A549 (cell line): Measurements from ENCODE around the gene PIK3R2. TPM values are rescaled to one million over a fixed set of nuclear protein-coding genes. Genes with fewer than 3 reads are reported as not detected.

Experiments
- ATAC-seq, 2 experiments: fragments of 200-7000 bp in 1 of 2; fragments of >200 bp in 1 of 2; cut with Nextera tagmentation in 1 of 2; cut with Tn5 transposase in 1 of 2; 3 replicates each; pipeline versions ENCODE4 v1.8.0 to v1.9.1; 2018 to 2020; ENCODE audit warnings: mild to moderate bottlenecking in 1 of 2, moderate library complexity in 1 of 2
- CTCF ChIA-PET: fragments of 300-600 bp; sonication (Branson Sonifier 250); formaldehyde crosslinking; extraction: SDS; loops from one replicate; lab custom pipeline; 2021; ENCODE audit warnings: antibody characterized with exemption, inconsistent platforms; lab: Yijun Ruan, JAX
- POLR2A ChIA-PET: fragments of 350-600 bp; formaldehyde crosslinking; extraction: SDS; loops from one replicate; lab custom pipeline; 2021; ENCODE audit warnings: antibody characterized with exemption, inconsistent platforms; lab: Yijun Ruan, JAX
- DNase-seq, 2 experiments: peaks; one replicate each; pipeline versions ENCODE4 v3.0.0 to v3.0.0-alpha.2; 2011 to 2016; ENCODE audit warnings: low read depth in 1 of 2, low spot score in 1 of 2
- FAIRE-seq: peaks from 2 replicates; lab custom pipeline; 2011; peaks lifted over from hg19 to GRCh38; lab: Jason Lieb, UNC
- H3K27ac ChIP-seq, 2 experiments: fragments of >200 bp; sonication (Bioruptor Twin); formaldehyde crosslinking; 3 replicates each; pipeline ENCODE4 v1.5.1; 2016 to 2017
- H3K4me1 ChIP-seq: fragments of >200 bp; sonication (Bioruptor Twin); formaldehyde crosslinking; 3 replicates; pipeline ENCODE4 v1.6.1; 2016
- H3K4me2 ChIP-seq: fragments of >200 bp; sonication (Bioruptor Twin); formaldehyde crosslinking; 3 replicates; pipeline ENCODE4 v1.6.1; 2016
- H3K4me3 ChIP-seq: fragments of >200 bp; sonication (Bioruptor Twin); formaldehyde crosslinking; 3 replicates; pipeline ENCODE4 v1.5.1; 2016
- H3K9me3 ChIP-seq: fragments of >200 bp; sonication (Bioruptor Twin); formaldehyde crosslinking; 3 replicates; pipeline ENCODE4 v1.6.1; 2016
- CBX2 ChIP-seq: fragments of 200-600 bp; sonication (generic); IDR thresholded peaks from 2 replicates; pipeline ENCODE4 v1.6.1; 2016; ENCODE audit warnings: low read depth, mild to moderate bottlenecking, borderline replicate concordance
- CEBPB ChIP-seq, 2 experiments: fragments of >200 bp in 1 of 2; sonication (Bioruptor Twin) in 1 of 2; formaldehyde crosslinking in 1 of 2; IDR thresholded peaks; 2 replicates each; pipeline ENCODE4 v1.6.1; 2012 to 2016
- CHD2 ChIP-seq: fragments of 150-350 bp; IDR thresholded peaks from 2 replicates; pipeline ENCODE4 v1.6.1; 2014; ENCODE audit warnings: low read length; ENCODE audit not compliant: partially characterized antibody
- EHF ChIP-seq: fragments of 250-450 bp; sonication (Bioruptor Pico); IDR thresholded peaks from 2 replicates; pipeline ENCODE4 v1.5.0; 2020; ENCODE audit warnings: mild to moderate bottlenecking
- HDAC2 ChIP-seq: fragments of 200-600 bp; sonication (generic); IDR thresholded peaks from 2 replicates; pipeline ENCODE4 v1.6.1; 2016
- JUNB ChIP-seq: fragments of >200 bp; sonication (Bioruptor Twin); formaldehyde crosslinking; IDR thresholded peaks from 2 replicates; pipeline ENCODE4 v1.6.1; 2016
- MAFK ChIP-seq: fragments of 450-650 bp; IDR thresholded peaks from 2 replicates; pipeline ENCODE4 v1.6.1; 2014; ENCODE audit not compliant: partially characterized antibody
- NR3C1 ChIP-seq: fragments of >200 bp; sonication (Bioruptor Twin); formaldehyde crosslinking; IDR thresholded peaks from 3 replicates; pipeline ENCODE4 v1.6.1; 2017
- RFX5 ChIP-seq: fragments of 450-650 bp; IDR thresholded peaks from 2 replicates; pipeline ENCODE4 v1.7.1; 2014; ENCODE audit warnings: antibody characterized with exemption, mild to moderate bottlenecking, moderate library complexity
- SMC3 ChIP-seq: fragments of >200 bp; sonication (Bioruptor Twin); formaldehyde crosslinking; IDR thresholded peaks from 3 replicates; pipeline ENCODE4 v1.6.1; 2018; ENCODE audit warnings: inconsistent platforms
- SREBF2 ChIP-seq: fragments of 450-650 bp; IDR thresholded peaks from 2 replicates; pipeline ENCODE4 v1.6.1; 2014; ENCODE audit warnings: mild to moderate bottlenecking, moderate library complexity
- TFCP2L1 ChIP-seq: fragments of 250-450 bp; sonication (Bioruptor Pico); IDR thresholded peaks from 2 replicates; pipeline ENCODE4 v1.5.0; 2021; ENCODE audit warnings: mild to moderate bottlenecking
- TP53 ChIP-seq: fragments of 250-450 bp; sonication (Bioruptor Pico); IDR thresholded peaks from 2 replicates; pipeline ENCODE4 v1.5.0; 2021; ENCODE audit warnings: mild to moderate bottlenecking, moderate library complexity
- ZSCAN20 ChIP-seq: fragments of 250-450 bp; sonication (Bioruptor Pico); IDR thresholded peaks from 2 replicates; pipeline ENCODE4 v1.8.0; 2022; ENCODE audit warnings: mild to moderate bottlenecking, moderate library complexity
- WGBS: methylation state at CpG from one replicate; pipeline ENCODE4 v1.1.6; 2017; ENCODE audit errors: missing lambda C conversion rate; 5-methylcytosine and 5-hydroxymethylcytosine counted together
- polyA plus RNA-seq, 4 experiments: library from polyadenylated mRNA; depleted of rRNA in 3 of 4; stranded (reverse); fragments of >200 nt; fragmentation: RNase III in 1 of 4; extraction: RNeasy Plus Mini Kit Qiagen cat#74134 plus additional on column Dnase treatment in 1 of 4; gene quantifications; 2 replicates in 3 of 4; 3 replicates in 1 of 4; pipeline ENCODE4 v1.2.3, GENCODE V29; 2011 to 2017
- TF ChIP-seq, protein P1 (sequence below): fragments of 200-600 bp; sonication (generic); IDR thresholded peaks from 2 replicates; pipeline ENCODE4 v1.6.1; 2016; ENCODE audit warnings: antibody characterized with exemption, mild to moderate bottlenecking, moderate library complexity
- TF ChIP-seq, protein P2 (sequence below): fragments of 150-350 bp; IDR thresholded peaks from 2 replicates; pipeline ENCODE4 v1.6.1; 2014; ENCODE audit warnings: low read depth, mild to moderate bottlenecking, low read length
- TF ChIP-seq, protein P3 (sequence below): fragments of >200 bp; sonication (Bioruptor Twin); formaldehyde crosslinking; IDR thresholded peaks from 3 replicates; pipeline ENCODE4 v1.6.1; 2016
- TF ChIP-seq, protein P4 (sequence below): fragments of >200 bp; sonication (Bioruptor Twin); formaldehyde crosslinking; IDR thresholded peaks from 2 replicates; pipeline ENCODE4 v1.6.1; 2016

PIK3R2 gene
- polyA plus RNA-seq, 2 of the 4 experiments (the other 2 are of a cell fraction) = 6.7 to 8.3 TPM

DNA sequence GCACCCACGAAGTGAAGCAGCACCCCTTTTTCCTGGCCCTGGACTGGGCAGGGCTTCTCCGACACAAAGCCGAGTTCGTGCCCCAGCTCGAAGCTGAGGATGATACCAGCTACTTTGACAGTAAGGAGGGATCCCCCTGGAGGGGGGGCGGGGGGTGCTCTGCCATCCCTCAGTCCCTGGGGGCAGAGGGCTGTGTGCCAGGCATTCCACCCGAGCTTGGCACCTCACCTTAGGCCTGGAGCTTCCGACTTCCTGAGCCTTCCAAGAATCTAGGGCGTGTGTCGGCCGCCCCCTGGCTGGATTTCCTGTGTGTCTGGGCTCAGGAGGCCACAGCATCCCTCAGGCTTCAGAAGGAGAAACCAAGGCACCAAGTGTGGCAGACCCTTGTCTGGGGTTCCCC lies 15.7 kb upstream of the PIK3R2 start:
- ChIA-PET POLR2A (no interaction called here), CTCF (interaction anchor here (1.6 to 2.5 kb wide), 3 partner anchors 12 to 78 kb away, joined by 3 to 7 read pairs (median 4); no protein-coding TSS in a partner anchor)
- DNase-seq = no peak
- Histone ChIP-seq H3K4me3 (no peak overlapping the region), H3K4me2 (no peak overlapping the region), H3K4me1 (0 out of 3 replicates have a peak, but pooled peaks cover 9% of the 10 kb centered on the region), H3K27ac (no peak overlapping the region), H3K9me3 (no peaks in the 10 kb centered on the region)
- no peak for TF ChIP-seq RFX5
- no peak for TF ChIP-seq HDAC2
- no peak for TF ChIP-seq SMC3
- TF ChIP-seq TFCP2L1 (CRISPR knock-in tag) = no peak
- TF ChIP-seq CBX2 = no peak
- no peak for TF ChIP-seq ZSCAN20 (CRISPR knock-in tag)
- no peak for TF ChIP-seq SREBF2
- no peak for TF ChIP-seq MAFK
- no peak for TF ChIP-seq TP53 (CRISPR knock-in tag)
- TF ChIP-seq, protein P1, sequence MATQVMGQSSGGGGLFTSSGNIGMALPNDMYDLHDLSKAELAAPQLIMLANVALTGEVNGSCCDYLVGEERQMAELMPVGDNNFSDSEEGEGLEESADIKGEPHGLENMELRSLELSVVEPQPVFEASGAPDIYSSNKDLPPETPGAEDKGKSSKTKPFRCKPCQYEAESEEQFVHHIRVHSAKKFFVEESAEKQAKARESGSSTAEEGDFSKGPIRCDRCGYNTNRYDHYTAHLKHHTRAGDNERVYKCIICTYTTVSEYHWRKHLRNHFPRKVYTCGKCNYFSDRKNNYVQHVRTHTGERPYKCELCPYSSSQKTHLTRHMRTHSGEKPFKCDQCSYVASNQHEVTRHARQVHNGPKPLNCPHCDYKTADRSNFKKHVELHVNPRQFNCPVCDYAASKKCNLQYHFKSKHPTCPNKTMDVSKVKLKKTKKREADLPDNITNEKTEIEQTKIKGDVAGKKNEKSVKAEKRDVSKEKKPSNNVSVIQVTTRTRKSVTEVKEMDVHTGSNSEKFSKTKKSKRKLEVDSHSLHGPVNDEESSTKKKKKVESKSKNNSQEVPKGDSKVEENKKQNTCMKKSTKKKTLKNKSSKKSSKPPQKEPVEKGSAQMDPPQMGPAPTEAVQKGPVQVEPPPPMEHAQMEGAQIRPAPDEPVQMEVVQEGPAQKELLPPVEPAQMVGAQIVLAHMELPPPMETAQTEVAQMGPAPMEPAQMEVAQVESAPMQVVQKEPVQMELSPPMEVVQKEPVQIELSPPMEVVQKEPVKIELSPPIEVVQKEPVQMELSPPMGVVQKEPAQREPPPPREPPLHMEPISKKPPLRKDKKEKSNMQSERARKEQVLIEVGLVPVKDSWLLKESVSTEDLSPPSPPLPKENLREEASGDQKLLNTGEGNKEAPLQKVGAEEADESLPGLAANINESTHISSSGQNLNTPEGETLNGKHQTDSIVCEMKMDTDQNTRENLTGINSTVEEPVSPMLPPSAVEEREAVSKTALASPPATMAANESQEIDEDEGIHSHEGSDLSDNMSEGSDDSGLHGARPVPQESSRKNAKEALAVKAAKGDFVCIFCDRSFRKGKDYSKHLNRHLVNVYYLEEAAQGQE = no peak
- TF ChIP-seq, protein P2, sequence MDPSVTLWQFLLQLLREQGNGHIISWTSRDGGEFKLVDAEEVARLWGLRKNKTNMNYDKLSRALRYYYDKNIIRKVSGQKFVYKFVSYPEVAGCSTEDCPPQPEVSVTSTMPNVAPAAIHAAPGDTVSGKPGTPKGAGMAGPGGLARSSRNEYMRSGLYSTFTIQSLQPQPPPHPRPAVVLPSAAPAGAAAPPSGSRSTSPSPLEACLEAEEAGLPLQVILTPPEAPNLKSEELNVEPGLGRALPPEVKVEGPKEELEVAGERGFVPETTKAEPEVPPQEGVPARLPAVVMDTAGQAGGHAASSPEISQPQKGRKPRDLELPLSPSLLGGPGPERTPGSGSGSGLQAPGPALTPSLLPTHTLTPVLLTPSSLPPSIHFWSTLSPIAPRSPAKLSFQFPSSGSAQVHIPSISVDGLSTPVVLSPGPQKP = no peak
- no peak for TF ChIP-seq EHF (CRISPR knock-in tag)
- TF ChIP-seq NR3C1 = no peak
- TF ChIP-seq JUNB = no peak
- TF ChIP-seq CHD2 = no peak
- TF ChIP-seq, protein P3, sequence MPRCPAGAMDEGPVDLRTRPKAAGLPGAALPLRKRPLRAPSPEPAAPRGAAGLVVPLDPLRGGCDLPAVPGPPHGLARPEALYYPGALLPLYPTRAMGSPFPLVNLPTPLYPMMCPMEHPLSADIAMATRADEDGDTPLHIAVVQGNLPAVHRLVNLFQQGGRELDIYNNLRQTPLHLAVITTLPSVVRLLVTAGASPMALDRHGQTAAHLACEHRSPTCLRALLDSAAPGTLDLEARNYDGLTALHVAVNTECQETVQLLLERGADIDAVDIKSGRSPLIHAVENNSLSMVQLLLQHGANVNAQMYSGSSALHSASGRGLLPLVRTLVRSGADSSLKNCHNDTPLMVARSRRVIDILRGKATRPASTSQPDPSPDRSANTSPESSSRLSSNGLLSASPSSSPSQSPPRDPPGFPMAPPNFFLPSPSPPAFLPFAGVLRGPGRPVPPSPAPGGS = no peak
- TF ChIP-seq, protein P4, sequence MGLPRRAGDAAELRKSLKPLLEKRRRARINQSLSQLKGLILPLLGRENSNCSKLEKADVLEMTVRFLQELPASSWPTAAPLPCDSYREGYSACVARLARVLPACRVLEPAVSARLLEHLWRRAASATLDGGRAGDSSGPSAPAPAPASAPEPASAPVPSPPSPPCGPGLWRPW = no peak
- FAIRE-seq = no peak
- 48% methylated on average over 3 of the region's 11 CpGs for WGBS
- ATAC-seq = peak in 1 of 2 experiments; percentile 34; a peak in 1 of 6 replicates

DNA sequence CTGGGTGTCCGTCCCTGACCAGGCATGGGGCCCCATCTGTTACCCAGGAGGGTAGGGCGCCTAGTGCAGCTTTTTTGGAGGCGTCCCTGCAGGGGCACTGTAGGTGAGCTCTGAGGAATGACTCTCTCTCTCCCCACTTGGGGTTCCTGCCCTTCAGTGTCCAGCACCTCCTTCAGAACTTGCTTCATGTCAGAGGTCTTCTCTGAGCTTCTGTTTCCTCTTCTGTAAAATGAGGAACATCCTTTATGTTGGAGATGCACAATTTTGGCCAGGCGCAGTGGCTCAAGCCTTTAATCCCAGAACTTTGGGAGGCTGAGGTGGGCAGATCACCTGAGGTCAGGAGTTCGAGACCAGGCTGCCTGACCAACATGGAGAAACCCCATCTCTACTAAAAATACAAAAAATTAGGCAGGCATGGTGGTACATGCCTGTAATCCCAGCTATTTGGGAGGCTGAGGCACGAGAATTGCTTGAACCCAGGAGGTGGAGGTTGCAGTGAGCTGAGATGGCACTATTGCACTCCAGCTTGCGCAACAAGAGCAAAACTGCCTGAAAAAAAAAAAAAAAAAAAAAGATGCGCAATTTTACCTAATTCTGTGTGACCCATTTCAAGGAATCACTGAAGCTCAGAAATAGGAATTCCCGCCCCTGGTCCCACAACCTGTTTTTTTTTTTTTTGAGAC lies 15.2 kb upstream of the PIK3R2 start:
- ATAC-seq = no peak
- no peak overlapping the region for H3K4me2 ChIP-seq
- H3K27ac ChIP-seq = no peak overlapping the region
- H3K9me3 ChIP-seq = no peaks in the 10 kb centered on the region
- ChIA-PET CTCF (interaction anchor here (1.6 to 2.5 kb wide), 3 partner anchors 11 to 77 kb away, joined by 3 to 7 read pairs (median 4); no protein-coding TSS in a partner anchor), POLR2A (no interaction called here)
- DNase-seq = no peak
- no peak for FAIRE-seq
- TF ChIP-seq MAFK = no peak
- peak in 1 of 2 experiments; percentile 39; a peak in 1 of 4 replicates for TF ChIP-seq CEBPB (IDR thresholded peaks at IDR 0.05)
- TF ChIP-seq, all 56 proteins: peak for 1
- no peak overlapping the region for H3K4me3 ChIP-seq
- WGBS = 88% methylated on average over 7 of the region's 9 CpGs
- 0 out of 3 replicates have a peak, but pooled peaks cover 9% of the 10 kb centered on the region for H3K4me1 ChIP-seq
